Endodermal cell (in vitro differentiated cells): ENCODE data around the gene EPG5. TPM values are rescaled to one million over a fixed set of nuclear protein-coding genes. Genes with fewer than 3 reads are reported as not detected.

ENCODE experiments used
- DNase-seq: peaks from one replicate; pipeline ENCODE4 v3.0.0-alpha.2; 2017
- H3K27ac ChIP-seq: 2 replicates; pipeline ENCODE4 v1.5.1; 2013; ENCODE audit warnings: mild to moderate bottlenecking, low read depth, low read length, moderate library complexity
- H3K27me3 ChIP-seq: 2 replicates; pipeline ENCODE4 v1.6.1; 2013; ENCODE audit warnings: mild to moderate bottlenecking, low read length, moderate library complexity; ENCODE audit not compliant: insufficient read depth, control insufficient read depth, poor library complexity, severe bottlenecking
- H3K36me3 ChIP-seq: 2 replicates; pipeline ENCODE4 v1.7.0; 2013; ENCODE audit warnings: mild to moderate bottlenecking, low read length, moderate library complexity; ENCODE audit not compliant: control insufficient read depth, insufficient read depth
- H3K4me1 ChIP-seq: one replicate; pipeline ENCODE4 v1.7.0; 2013; ENCODE audit warnings: low read length; ENCODE audit not compliant: control insufficient read depth, insufficient read depth
- H3K4me3 ChIP-seq: 2 replicates; pipeline ENCODE4 v1.5.1; 2013; ENCODE audit warnings: mild to moderate bottlenecking, low read length, moderate library complexity
- H3K9ac ChIP-seq: 2 replicates; pipeline ENCODE4 v1.6.1; 2013; ENCODE audit warnings: mild to moderate bottlenecking, low read length, moderate library complexity; ENCODE audit not compliant: poor library complexity, severe bottlenecking; ENCODE audit errors: extremely low read depth
- H3K9me3 ChIP-seq: 2 replicates; pipeline ENCODE4 v1.6.1; 2013; ENCODE audit warnings: mild to moderate bottlenecking, low read length, moderate library complexity; ENCODE audit not compliant: control insufficient read depth
- H3K27ac Mint-ChIP-seq: 2 replicates; pipeline ENCODE4 v1.8.0; 2020; ENCODE audit warnings: mixed read lengths
- H3K27me3 Mint-ChIP-seq: 2 replicates; pipeline ENCODE4 v1.8.0; 2021; ENCODE audit warnings: mild to moderate bottlenecking, mixed read lengths; ENCODE audit not compliant: insufficient read depth
- H3K36me3 Mint-ChIP-seq: 2 replicates; pipeline ENCODE4 v1.8.0; 2020; ENCODE audit warnings: low read depth, mixed read lengths
- H3K4me1 Mint-ChIP-seq: 2 replicates; pipeline ENCODE4 v1.8.0; 2020; ENCODE audit warnings: mixed read lengths
- H3K4me3 Mint-ChIP-seq: 2 replicates; pipeline ENCODE4 v1.8.0; 2020; ENCODE audit warnings: mild to moderate bottlenecking, moderate library complexity, mixed read lengths
- H3K9me3 Mint-ChIP-seq: 2 replicates; pipeline ENCODE4 v1.8.0; 2020; ENCODE audit warnings: mild to moderate bottlenecking, mixed read lengths
- CTCF ChIP-seq: fragments of 200-600 bp; sonication (generic); conservative IDR thresholded peaks from 2 replicates; pipeline ENCODE4 v1.5.0; 2021; ENCODE audit warnings: antibody characterized with exemption, mild to moderate bottlenecking
- WGBS, 2 experiments: methylation state at CpG; one replicate each; pipeline versions ENCODE4 v1.1.5 to v1.1.7; 2013; ENCODE audit warnings: missing lambda C conversion rate in 2 of 2, mixed read lengths in 1 of 2; ENCODE audit not compliant: insufficient coverage in 1 of 2, insufficient read length in 1 of 2; 5-methylcytosine and 5-hydroxymethylcytosine counted together
- total RNA-seq, 2 donors: library from RNA; stranded (reverse); fragmentation: NEBNext Ultra II Directional in 1 of 2; extraction: Animal tissue kit (Norgen Biotek cat#: 25700) in 1 of 2; gene quantifications; 2 replicates in 1 of 2; 3 replicates in 1 of 2; pipeline ENCODE4 v1.2.1, GENCODE V29; 2021

The EPG5 gene
- total RNA-seq, 2 donors from 2014 or later, result 25.6 to 28.6 TPM

DNA sequence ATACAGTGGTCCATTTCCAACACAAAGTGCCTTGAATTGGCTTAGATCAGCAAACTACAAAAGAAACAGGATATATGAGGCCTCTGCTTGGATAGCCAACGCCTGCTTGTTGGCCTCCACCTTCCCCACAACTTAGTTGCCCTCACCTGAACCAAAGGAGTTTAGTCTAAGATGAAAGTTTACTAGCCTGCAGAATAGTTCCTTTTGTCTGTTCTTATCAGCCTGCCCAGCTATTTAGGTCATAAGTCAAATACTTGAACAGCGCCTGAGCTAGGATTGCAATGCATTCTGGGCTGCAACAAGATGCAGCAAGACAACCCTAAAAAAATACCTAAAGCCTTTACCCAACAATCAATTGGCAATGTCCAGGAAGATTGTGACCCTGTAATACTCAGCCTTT is 13.1 kb upstream of the EPG5 start:
- Histone ChIP-seq H3K9ac (no peak overlapping the region), H3K9me3 (no peaks in the 10 kb centered on the region), H3K27me3 (no peaks in the 10 kb centered on the region), H3K36me3 (no peaks in the 10 kb centered on the region), H3K4me1 (no peaks in the 10 kb centered on the region), H3K27ac (no peak overlapping the region), H3K4me3 (no peak overlapping the region)
- Mint-ChIP-seq H3K9me3 (no peaks in the 10 kb centered on the region), H3K36me3 (no peaks in the 10 kb centered on the region), H3K27me3 (no peaks in the 10 kb centered on the region), H3K27ac (no peak overlapping the region), H3K4me3 (no peak overlapping the region), H3K4me1 (no peaks in the 10 kb centered on the region)
- TF ChIP-seq CTCF, result no peak
- DNase-seq, result no peak
- WGBS, 2 experiments, result 88 to 90% methylated on average over 2 of the region's 2 CpGs

DNA sequence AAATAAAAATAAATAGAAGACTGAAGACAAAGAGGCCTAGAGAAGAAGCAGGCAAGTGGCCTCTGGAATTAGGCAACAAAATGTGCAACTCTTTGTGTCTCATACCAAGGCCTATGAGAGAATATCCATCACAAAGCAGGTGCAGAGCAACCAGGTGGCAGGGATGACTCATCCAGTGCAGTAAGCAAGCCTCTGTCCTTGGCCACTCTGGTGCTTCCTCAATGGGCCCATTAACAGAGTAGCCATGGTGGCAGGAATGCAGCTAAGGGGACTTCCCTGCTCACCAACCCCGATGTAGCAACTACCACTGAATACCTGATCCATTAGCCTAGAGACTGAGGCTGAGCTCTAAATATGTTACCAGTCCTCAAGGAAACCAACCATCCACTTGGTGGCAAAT is 11.0 kb upstream of the EPG5 start:
- H3K27ac ChIP-seq, result no peak overlapping the region
- no peaks in the 10 kb centered on the region for H3K4me1 ChIP-seq
- Mint-ChIP-seq H3K27me3 (no peaks in the 10 kb centered on the region), H3K27ac (peak overlapping the region; percentile 48), H3K4me1 (no peaks in the 10 kb centered on the region), H3K36me3 (no peaks in the 10 kb centered on the region), H3K9me3 (no peaks in the 10 kb centered on the region), H3K4me3 (no peak overlapping the region)
- no peaks in the 10 kb centered on the region for H3K27me3 ChIP-seq
- no peak for TF ChIP-seq CTCF
- H3K4me3 ChIP-seq, result no peak overlapping the region
- no peaks in the 10 kb centered on the region for H3K36me3 ChIP-seq
- H3K9ac ChIP-seq, result no peak overlapping the region
- DNase-seq, result peak; percentile 82
- no peaks in the 10 kb centered on the region for H3K9me3 ChIP-seq
- WGBS, 2 experiments, result 66 to 77% methylated on average over 1 of the region's 1 CpG

GRCh38 chr18:45976974-45977373 is 9.8 kb upstream of the EPG5 start:
- H3K36me3 Mint-ChIP-seq, result no peaks in the 10 kb centered on the region
- no peak for DNase-seq
- H3K27ac Mint-ChIP-seq, result no peak overlapping the region
- no peaks in the 10 kb centered on the region for H3K27me3 Mint-ChIP-seq
- 90 to 93% methylated on average over 2 to 4 of the region's 5 CpGs for WGBS, 2 experiments
- no peaks in the 10 kb centered on the region for H3K4me1 Mint-ChIP-seq
- no peaks in the 10 kb centered on the region for H3K36me3 ChIP-seq
- TF ChIP-seq CTCF, result no peak
- no peaks in the 10 kb centered on the region for H3K4me1 ChIP-seq
- H3K27me3 ChIP-seq, result no peaks in the 10 kb centered on the region
- H3K27ac ChIP-seq, result no peak overlapping the region
- no peaks in the 10 kb centered on the region for H3K9me3 ChIP-seq
- H3K4me3 ChIP-seq, result no peak overlapping the region
- no peak overlapping the region for H3K4me3 Mint-ChIP-seq
- no peak overlapping the region for H3K9ac ChIP-seq
- H3K9me3 Mint-ChIP-seq, result no peaks in the 10 kb centered on the region
